ENCODE measurements around the gene RFNG. TPM values are rescaled to one million over a fixed set of nuclear protein-coding genes. Genes with fewer than 3 reads are reported as not detected.

RFNG gene
- total and polyA plus RNA-seq, 2 of the 13 experiments (the other 11 are each of a cell fraction or from before 2014, with no cell fraction given) = 61.4 to 64.0 TPM

DNA sequence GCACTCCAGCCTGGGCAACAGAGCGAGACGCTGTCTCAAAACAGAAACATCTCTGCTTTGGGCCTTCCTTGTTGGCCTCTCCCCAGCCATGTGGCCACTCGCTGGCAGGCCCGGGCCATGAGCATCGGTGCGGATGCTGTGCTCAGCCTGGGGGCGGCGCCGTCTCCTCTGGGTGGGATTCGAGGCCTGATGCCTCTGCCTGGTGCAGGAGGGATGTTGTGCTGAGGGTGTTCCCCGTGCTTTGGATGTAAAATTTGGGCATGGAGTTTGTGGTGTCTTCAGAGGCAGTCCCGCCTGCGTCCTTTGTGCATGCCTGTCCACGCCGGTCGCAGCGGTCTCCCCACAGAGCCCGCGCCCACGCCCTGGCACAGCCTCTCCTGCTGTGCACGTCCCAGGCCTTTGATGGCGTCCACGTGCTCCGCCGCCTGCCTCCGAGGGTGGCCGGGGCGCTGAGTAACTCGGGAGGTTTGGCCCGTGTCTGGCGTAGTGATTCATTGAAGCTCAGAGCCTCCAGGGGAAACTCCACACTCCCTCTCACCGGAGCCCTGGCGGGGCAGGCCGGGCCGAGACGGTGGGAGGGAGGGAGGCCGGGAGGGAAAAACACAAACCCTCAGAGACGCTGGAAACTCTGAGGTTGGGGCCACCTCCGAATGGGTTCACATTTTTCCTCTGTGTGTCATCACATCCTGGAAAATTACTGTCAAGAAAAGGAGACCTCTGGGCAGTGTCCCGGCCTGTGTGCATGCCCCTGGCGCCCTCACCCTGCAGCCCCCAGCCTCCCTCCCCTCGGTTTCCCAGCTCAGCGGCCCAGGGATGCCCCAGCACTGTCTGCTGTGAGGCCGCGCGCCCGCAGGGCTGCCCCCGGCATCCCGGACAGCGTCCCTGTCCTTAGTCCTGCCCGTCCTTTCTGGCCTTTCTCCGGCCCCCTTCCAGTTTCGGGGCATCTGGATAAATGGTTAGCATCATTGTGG lies 47.9 kb downstream of the RFNG start (continued):
- TF ChIP-seq, protein P1, sequence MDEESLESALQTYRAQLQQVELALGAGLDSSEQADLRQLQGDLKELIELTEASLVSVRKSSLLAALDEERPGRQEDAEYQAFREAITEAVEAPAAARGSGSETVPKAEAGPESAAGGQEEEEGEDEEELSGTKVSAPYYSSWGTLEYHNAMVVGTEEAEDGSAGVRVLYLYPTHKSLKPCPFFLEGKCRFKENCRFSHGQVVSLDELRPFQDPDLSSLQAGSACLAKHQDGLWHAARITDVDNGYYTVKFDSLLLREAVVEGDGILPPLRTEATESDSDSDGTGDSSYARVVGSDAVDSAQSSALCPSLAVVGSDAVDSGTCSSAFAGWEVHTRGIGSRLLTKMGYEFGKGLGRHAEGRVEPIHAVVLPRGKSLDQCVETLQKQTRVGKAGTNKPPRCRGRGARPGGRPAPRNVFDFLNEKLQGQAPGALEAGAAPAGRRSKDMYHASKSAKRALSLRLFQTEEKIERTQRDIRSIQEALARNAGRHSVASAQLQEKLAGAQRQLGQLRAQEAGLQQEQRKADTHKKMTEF (CRISPR knock-in tag; IDR thresholded peaks at IDR 0.05) = peak; percentile 91
- no peak for TF ChIP-seq PHB2 (IDR thresholded peaks at IDR 0.05; ENCODE audit: partially characterized antibody)
- 0 out of 2 replicates have a peak, but pooled peaks have one; percentile 19 for TF ChIP-seq STAT5B (CRISPR knock-in tag; IDR thresholded peaks at IDR 0.05)
- TF ChIP-seq PLRG1 (conservative IDR thresholded peaks at IDR 0.05) = no peak
- 0 out of 2 replicates have a peak, but pooled peaks have one; percentile 73 for TF ChIP-seq ZKSCAN8 (CRISPR knock-in tag; IDR thresholded peaks at IDR 0.05; ENCODE audit: borderline replicate concordance)
- no peak for TF ChIP-seq LCORL (IDR thresholded peaks at IDR 0.05)
- TF ChIP-seq LCORL (CRISPR knock-in tag; IDR thresholded peaks at IDR 0.05) = peak; percentile 95
- TF ChIP-seq ATAD3A (CRISPR knock-in tag; IDR thresholded peaks at IDR 0.05) = no peak
- peak; percentile 52; the same call in 1 of the 2 replicates for TF ChIP-seq SOX5 (CRISPR knock-in tag; IDR thresholded peaks at IDR 0.05; ENCODE audit: borderline replicate concordance)
- peak; percentile 63; the same call in 1 of the 2 replicates for TF ChIP-seq ZNF839 (CRISPR knock-in tag; IDR thresholded peaks at IDR 0.05; ENCODE audit: borderline replicate concordance)
- no peak for TF ChIP-seq CEBPB (IDR thresholded peaks at IDR 0.05; ENCODE audit: borderline replicate concordance, low read depth, low read length)
- TF ChIP-seq, protein P2, sequence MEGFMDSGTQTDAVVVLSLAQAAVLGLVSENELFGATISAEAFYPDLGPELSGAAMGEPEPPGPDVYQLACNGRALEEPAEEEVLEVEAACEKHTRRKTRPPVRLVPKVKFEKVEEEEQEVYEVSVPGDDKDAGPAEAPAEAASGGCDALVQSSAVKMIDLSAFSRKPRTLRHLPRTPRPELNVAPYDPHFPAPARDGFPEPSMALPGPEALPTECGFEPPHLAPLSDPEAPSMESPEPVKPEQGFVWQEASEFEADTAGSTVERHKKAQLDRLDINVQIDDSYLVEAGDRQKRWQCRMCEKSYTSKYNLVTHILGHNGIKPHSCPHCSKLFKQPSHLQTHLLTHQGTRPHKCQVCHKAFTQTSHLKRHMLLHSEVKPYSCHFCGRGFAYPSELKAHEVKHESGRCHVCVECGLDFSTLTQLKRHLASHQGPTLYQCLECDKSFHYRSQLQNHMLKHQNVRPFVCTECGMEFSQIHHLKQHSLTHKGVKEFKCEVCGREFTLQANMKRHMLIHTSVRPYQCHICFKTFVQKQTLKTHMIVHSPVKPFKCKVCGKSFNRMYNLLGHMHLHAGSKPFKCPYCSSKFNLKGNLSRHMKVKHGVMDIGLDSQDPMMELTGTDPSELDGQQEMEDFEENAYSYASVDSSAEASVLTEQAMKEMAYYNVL (CRISPR knock-in tag; IDR thresholded peaks at IDR 0.05; ENCODE audit: borderline replicate concordance) = peak; percentile 78; the same call in 1 of the 2 replicates
- TF ChIP-seq ZNF713 (CRISPR knock-in tag; IDR thresholded peaks at IDR 0.05) = peak; percentile 81; the same call in 1 of the 2 replicates
- TF ChIP-seq ZNF3 (CRISPR knock-in tag; IDR thresholded peaks at IDR 0.05) = no peak
- TF ChIP-seq MXD4 (CRISPR knock-in tag; IDR thresholded peaks at IDR 0.05) = peak; percentile 78
- TF ChIP-seq MED1 (CRISPR knock-in tag; IDR thresholded peaks at IDR 0.05) = peak; percentile 92
- peak; percentile 60; the same call in 1 of the 2 replicates for TF ChIP-seq NAIF1 (CRISPR knock-in tag; IDR thresholded peaks at IDR 0.05; ENCODE audit: borderline replicate concordance)
- peak; percentile 56 for TF ChIP-seq ISL2 (CRISPR knock-in tag; IDR thresholded peaks at IDR 0.05)
- TF ChIP-seq, protein P3, sequence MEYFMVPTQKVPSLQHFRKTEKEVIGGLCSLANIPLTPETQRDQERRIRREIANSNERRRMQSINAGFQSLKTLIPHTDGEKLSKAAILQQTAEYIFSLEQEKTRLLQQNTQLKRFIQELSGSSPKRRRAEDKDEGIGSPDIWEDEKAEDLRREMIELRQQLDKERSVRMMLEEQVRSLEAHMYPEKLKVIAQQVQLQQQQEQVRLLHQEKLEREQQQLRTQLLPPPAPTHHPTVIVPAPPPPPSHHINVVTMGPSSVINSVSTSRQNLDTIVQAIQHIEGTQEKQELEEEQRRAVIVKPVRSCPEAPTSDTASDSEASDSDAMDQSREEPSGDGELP (IDR thresholded peaks at IDR 0.05; ENCODE audit: borderline replicate concordance, low read depth) = peak; percentile 36; the same call in 1 of the 2 replicates
- TF ChIP-seq, protein P4, sequence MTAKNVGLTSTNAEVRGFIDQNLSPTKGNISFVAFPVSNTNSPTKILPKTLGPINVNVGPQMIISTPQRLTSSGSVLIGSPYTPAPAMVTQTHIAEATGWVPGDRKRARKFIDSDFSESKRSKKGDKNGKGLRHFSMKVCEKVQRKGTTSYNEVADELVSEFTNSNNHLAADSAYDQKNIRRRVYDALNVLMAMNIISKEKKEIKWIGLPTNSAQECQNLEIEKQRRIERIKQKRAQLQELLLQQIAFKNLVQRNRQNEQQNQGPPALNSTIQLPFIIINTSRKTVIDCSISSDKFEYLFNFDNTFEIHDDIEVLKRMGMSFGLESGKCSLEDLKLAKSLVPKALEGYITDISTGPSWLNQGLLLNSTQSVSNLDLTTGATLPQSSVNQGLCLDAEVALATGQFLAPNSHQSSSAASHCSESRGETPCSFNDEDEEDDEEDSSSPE (CRISPR knock-in tag; IDR thresholded peaks at IDR 0.05) = peak; percentile 63
- TF ChIP-seq SP5 (CRISPR knock-in tag; IDR thresholded peaks at IDR 0.05; ENCODE audit: borderline replicate concordance, low read depth) = peak; percentile 45; the same call in 1 of the 2 replicates
- TF ChIP-seq SP4 (CRISPR knock-in tag; IDR thresholded peaks at IDR 0.05) = peak; percentile 82
- peak; percentile 60; the same call in 1 of the 2 replicates for TF ChIP-seq ZFP90 (CRISPR knock-in tag; IDR thresholded peaks at IDR 0.05; ENCODE audit: borderline replicate concordance)
- TF ChIP-seq, protein P5, sequence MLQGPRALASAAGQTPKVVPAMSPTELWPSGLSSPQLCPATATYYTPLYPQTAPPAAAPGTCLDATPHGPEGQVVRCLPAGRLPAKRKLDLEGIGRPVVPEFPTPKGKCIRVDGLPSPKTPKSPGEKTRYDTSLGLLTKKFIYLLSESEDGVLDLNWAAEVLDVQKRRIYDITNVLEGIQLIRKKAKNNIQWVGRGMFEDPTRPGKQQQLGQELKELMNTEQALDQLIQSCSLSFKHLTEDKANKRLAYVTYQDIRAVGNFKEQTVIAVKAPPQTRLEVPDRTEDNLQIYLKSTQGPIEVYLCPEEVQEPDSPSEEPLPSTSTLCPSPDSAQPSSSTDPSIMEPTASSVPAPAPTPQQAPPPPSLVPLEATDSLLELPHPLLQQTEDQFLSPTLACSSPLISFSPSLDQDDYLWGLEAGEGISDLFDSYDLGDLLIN (CRISPR knock-in tag; IDR thresholded peaks at IDR 0.05; ENCODE audit: borderline replicate concordance) = no peak
